ENCODE measurements around the gene AMT.
A peak's percentile ranks its signal among the peaks of the same experiment; 100 is the strongest.

Gene AMT

DNA sequence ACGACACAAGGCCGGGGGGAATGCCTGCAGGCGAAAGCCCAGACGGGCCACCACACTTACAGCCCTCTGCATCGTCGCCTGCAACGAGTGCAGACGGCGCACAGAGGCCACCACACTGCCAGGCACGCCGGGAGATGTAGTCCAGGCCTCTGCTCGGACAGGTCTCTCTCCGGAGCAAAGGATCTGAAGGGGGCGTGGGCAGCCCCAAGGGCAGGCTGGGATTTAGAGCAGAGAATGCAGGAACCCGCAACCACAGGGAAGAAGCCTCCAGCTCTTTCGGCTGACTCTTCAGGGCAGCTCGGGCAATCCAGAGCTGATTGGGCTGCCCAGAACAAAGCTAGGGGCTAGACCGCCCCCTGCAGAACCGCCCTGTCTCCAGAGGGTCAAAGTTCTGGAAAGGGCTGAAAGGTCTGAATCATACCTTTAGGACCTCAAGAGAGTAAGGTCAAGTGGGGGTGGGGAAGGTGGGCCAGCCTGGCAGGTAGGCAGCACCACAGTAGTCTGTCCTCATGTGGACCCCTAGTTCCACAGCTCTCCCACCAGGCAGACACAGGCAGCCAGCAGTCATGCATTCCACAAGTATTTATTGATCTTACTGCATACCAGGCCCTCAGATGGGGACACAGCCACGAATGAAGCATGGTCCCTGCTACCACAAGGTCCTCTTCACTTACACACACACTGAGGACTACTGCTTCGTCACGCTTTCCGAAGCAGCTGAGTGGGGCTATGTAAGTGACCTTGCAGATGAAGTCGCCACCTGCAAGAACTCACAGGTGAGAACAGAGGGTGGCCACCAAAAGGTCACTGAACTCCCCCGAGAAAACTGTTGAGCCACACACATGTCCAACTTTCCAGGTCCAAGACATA is at the start of gene AMT:
Gene AMT, minus strand, starts transcription at position 95 of the 870 bp plus-strand sequence. Its CDS starts 23 bp downstream, at position 72.
- DNase-seq, result no peak

- no peak for DNase-seq
Observed at GRCh38 chr3:49470714-49471420, 48.6 kb upstream of the AMT start.

DNA sequence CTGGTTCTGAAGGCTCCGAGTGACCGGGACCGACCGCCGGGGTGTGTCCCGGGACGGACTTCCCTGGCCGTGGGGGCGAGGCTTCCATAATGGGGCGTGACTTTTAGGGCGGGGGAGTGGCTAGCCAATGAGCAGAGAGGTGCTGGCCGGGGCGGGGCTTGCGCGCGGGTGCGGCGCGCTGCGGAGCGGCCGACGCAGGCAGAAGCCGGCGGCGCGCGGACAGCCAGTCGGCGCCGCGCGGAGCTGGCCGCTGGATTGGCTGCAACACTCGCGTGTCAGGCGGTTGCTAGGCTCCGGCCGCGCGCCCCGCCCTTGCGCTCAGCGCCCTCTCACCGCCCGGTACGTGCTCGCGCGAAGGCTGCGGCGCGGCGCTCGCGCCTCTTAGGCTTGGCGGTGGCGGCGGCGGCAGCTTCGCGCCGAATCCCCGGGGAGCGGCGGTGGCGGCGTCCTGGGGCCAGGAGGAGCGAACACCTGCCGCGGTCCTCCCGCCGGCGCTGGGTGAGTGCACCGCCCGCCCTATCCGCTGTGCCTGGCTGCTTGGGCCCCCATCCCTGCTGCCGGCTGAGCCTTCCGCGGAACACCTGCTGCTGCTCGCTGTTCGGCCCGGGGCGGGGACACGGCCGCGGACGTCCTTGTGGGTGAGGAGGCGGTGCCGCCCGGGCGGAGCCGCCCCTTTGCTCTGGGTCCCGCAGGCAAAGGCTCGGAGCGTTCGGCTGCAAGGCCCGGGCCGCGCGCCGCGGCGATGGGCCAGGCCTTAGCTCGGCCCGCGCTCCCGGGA is 47.9 kb upstream of the AMT start, which contains the start of gene DAG1:
Gene DAG1, plus strand, starts transcription at position 332 of the 778 bp plus-strand sequence. CDS start 40,268 bp downstream, outside the sequence.
- DNase-seq, result peak; percentile 84

DNA sequence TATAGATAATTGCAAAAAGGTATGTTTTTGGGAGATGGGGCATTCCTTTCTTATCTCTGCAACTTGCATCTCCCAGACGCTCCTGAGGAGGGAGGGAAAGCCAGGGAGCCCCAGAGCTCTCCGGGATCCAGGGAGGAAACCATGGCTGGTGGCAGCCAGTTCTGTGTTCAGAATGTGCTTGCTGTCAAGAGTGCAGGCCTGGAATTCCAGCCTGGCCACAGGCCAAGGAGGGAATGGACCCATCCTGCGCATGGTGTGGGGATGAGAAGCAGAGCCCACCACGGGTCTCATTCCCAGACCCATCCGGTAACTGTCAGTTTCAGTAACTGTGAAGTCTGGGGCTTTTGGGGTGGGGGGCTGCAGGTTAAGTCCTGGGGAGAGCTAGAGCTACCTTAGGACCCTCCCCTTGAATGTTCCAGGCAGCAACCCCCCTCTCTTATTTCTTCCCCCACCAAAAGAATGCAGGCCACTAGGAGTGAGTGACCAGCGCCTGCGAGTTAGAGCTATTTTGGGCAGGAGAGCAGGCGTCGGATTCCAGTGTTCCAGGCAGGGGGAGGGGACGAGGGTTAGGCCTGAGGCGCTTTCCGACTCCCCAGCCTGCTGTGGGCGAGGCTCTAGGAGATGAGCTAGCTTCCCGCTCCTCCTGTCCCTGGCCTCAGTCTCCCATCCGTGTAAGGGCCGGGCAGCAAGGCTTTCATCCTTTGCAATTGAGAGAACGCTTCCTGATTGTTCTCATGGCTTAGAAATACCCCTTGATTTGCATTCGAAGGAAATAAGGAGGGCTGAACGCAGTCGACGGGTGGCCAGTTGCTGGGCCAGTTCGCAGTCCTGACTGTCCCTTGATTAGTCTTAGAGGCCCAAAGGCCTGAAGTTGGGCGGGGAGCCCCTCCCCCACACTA is 47.0 kb upstream of the AMT start:
- DNase-seq, result no peak

- no peak for DNase-seq
Observed at GRCh38 chr3:49466085-49466484, 43.8 kb upstream of the AMT start.

GRCh38 chr3:49465270-49466034 is 43.2 kb upstream of the AMT start:
- DNase-seq, result no peak

- DNase-seq, result no peak
Observed at GRCh38 chr3:49462222-49462621, 39.9 kb upstream of the AMT start.

DNA sequence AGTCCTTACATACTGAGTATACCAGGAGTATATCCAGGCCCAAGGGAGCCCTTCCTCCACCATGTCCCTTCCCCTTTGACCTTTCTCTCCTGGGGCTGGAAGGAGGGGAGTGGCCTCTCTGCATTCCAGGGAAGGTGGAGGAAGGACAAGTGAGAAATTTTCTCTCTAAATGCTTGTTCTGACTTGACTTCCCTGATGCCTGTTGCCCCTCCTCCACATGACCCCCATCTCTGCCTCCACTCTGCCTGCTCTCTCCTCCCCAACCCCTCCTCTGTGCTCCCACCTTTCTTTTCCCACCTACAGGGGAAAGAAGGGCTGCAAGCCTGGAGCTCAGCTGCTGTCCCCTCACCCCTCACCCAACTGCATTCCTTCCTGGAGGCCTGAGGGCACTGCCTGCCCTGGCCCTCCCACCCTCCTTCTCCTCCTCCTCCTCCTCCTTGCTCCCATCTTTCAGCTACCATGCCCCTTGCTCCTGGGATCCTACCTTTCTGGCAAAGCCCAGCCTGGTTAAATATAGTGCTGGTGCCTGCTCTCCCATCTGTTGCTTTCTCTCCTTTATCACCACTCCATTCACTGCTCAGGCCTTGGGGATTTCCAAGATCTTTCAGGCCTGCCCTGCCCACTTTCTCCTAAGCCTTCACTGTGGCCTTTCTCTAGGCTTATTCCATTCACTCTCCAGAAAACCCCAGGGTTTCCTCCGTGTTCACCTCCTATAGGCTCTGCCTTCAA is 39.3 kb upstream of the AMT start:
- DNase-seq, result peak; percentile 41

DNA sequence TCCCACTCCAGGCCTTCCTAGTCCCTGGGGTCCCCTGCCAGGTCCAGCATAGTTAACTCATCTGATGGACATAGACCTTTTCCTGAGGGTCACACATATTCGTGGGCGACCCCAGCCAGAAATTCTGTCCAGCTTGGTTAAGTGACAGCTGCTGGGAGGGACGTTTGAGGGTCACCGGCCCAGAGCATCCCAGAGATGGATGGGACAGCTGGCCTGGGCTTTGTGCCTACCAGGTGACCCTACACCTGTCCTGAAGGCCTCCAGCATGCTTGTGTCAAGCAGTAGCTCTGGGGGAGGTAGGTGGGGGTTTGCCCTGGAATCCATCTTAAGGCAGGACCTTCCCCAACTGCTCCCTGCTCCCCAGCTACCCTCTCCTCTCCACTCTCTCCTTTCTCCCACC is 38.7 kb upstream of the AMT start:
- no peak for DNase-seq

DNA sequence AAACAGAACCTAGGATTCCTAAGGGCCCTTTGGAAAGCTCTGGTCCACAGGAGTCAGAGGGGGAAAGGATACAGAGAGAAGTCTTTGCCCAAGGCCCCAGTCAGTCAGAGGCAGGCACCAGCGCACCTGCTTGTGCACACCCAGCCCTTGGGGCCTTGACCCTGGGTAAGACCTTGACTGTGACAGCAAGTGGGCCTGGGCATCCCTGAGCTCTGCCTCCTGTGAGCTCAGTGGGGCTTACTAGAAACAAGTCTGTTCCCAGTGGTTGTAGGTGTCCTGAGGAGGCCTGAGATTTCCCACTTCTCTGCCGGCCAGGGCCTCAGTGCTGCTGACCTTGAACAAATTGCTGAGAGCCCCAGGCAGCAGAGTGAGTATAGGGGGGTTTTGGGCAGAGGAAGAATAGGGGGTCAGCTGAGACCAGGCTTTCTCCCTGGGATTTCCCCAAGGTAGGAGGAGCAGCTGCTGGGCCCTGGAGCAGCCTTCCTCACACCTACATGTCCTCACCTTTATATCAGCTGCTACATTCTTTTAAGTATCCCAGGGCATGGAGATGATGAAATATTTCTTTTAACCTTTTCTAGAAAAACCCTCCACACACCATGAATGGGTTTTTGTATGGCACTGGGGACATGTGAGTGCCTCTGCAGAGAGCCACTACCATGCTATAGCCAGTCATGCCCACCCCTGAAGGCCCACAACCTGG is 38.1 kb upstream of the AMT start:
- DNase-seq, result no peak

- DNase-seq, result no peak
Observed at GRCh38 chr3:49456466-49456865, 34.2 kb upstream of the AMT start.

GRCh38 chr3:49454898-49455681 is 32.8 kb upstream of the AMT start:
- DNase-seq, result no peak

DNA sequence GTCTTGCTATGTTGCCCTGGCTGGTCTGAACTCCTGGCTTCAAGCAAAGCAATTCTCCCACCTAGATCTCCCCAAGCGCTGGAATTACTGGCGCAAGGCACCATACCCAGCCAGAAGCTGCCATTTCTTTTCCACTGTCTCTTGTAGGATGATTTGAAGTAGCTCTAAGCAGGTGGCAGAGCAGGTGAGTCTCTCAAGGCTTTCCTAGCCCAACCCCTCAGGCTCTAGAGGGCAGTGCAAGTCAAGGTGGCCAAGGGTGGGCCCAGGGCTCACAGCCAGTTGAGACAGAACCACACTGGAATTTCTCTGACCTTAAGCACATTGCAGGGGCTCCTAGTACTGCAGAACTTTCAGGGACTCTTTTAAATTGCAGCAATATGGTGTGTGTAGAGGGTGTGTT is 32.2 kb upstream of the AMT start:
- no peak for DNase-seq

DNA sequence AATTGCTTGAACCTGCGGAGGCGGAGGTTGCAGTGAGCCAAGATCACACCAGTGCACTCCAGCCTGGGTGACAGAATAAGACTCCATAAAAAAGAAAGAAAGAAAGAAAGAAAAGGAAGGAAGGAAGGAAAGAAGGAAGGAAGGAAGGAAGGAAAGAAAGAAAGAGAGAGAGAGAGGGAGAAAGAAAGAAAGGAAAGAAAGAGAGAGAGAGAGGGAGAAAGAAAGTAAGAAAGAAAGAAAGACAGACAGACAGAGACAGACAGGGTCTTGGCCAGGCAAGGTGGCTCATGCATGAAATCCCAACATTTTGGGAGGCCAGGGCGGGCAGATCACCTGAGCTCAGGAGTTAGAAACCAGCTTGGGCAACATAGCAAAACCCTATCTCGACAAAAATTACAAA is 31.3 kb upstream of the AMT start:
- no peak for DNase-seq

DNA sequence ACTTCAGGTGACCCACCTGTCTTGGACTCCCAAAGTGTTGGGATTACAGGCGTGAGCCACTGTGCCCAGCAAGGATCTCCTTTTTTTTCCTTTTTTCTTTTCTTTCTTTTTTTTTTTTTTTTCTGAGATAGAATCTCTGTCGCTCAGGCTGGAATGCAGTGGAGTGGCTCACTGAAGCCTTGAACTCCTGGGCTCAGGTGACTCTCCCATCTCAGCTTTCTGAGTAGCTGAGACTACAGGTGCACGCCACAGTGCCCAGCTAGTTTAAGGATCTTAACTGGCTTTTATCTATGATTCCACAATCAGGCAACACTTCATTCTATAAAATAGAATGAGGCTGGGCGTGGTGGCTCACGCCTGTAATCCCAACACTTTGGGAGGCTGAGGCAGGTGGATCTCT is 23.1 kb upstream of the AMT start:
- no peak for DNase-seq

DNA sequence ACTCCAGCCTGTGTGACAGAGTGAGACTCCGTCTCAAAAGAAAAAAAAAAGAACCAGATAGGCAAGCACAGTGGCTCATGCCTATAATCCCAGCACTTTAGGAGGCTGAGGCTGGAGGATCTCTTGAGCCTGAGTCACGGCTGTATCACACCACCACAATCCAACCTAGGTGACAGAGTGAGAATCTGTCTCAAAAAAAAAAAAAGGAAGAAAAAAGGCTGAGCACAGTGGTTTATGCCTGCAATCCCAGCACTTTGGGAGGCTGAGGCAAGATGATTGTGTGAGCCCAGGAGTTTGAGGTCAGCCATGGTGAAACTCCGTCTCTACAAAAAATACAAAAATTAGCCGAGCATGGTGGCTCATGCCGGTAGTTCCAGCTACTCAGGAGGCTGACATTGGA is 12.5 kb upstream of the AMT start:
- DNase-seq, result no peak

DNA sequence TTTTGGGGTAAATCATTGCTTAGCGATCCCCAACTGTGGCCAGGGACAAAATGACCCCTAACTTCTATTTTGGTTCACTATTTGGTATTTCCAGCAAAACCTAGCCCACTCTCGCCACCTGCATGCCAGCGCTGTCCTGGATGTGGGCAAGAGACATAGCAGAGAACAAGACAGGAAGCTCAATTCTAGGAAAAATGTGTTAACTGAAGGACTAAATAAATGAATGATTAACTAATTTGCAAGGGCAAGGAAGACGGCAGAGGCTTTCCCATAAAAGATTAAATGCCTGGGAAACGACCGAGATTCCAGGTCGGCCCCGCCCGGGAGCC is 6.4 kb upstream of the AMT start:
- no peak for DNase-seq

GRCh38 chr3:49427586-49427985 is 5.3 kb upstream of the AMT start:
- DNase-seq, result no peak

DNA sequence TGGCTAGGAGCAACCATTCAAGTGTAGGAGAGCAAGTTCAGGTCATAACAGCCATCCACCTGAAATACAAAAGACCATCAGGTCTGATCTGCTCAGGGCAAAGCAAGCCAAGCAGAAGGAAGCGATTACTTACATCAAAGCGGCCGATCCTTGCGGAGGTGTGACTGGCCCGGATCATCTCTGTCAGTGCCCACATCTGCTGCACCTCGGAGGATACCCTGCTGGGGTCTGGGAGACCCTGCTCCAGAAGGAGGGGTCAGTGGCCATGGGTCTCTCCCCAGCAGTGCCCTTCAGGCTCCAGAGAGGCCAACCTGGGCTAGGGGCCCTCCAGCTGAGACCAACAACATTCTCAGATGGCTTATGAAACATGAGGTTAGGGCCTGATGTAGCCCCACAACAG is 2.5 kb upstream of the AMT start:
- DNase-seq, result no peak

Measured in DMS 273 treated with DMSO at 0.1 percent for 48 hours (cell line).